ENCODE data around the gene CXCL13. TPM values are rescaled to one million over a fixed set of nuclear protein-coding genes. Genes with fewer than 3 reads are reported as not detected.
"Not testable (repeated sequence)": the region's sequence is repeated elsewhere in the genome, so short reads cannot be mapped to it uniquely, and the experiment has no call there.

The CXCL13 gene
- total RNA-seq, 1 experiment from 2014 or later: not detected

DNA sequence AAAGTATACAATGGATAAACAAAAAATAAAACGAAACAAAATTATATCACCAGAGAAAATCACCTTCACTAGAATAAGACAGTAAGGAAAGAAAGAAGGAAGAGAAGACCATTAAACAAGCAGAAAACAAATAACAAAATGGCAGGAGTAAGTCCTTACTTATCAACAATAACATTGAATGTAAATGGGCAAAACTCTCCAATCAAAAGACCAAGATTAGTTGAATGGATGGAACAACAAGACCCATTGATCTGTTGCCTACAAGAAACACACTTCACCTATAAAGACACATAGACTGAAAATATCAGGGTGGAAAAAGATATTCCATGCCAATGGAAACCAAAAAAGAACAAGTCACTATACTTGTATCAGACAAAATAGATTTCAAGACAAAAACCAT is 38.4 kb downstream of the CXCL13 start:
- H3K9me3 ChIP-seq (ENCODE audit: control insufficient read depth, insufficient read depth, low read depth, low read length); H3K36me3 ChIP-seq (ENCODE audit: control insufficient read depth, insufficient read depth, low read length); H3K4me1 ChIP-seq (ENCODE audit: control insufficient read depth, insufficient read depth, low read length); CTCF ChIA-PET; H3K27me3 ChIP-seq (ENCODE audit: control insufficient read depth, insufficient read depth, low read length); H3K4me3 ChIP-seq (ENCODE audit: low read depth in 2 of 2, low read length in 2 of 2); intact Hi-C loops (cut with micrococcal nuclease; ENCODE audit: unreplicated experiment); POLR2A ChIA-PET; ATAC-seq; BruUV-seq (replicated peaks); in situ Hi-C loops (cut with HindIII; ENCODE audit: low pct_unique_long_range_greater_than_20kb, low sequenced_read_pairs); H3K27ac ChIP-seq (ENCODE audit: low read length); DNase-seq (ENCODE audit: low read depth, low spot score): not testable (repeated sequence)

DNA sequence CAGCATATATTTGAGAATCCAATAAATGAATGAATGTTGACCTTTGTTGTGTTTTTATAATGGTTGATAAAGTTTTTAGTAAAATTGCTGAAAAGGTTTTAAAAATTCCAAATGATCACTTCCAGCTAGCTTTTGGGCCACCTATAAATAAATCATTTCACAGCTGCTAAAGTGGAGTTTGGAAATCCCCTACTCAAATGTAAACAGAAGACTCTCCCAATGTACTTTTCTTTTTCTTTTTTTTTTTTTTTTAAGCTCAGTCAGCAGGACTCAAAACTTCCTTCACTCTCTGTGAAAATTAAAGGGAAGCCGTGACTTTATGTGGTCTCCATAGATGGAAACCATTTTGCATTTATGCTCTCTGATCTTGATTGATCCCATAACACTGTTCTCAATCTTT is 45.2 kb downstream of the CXCL13 start:
- ChIA-PET POLR2A (no interaction called here), CTCF (interaction anchor here (0.6 kb wide), 1 partner anchor 410 kb away, joined by 3 read pairs; no protein-coding TSS in a partner anchor)
- DNase-seq (ENCODE audit: low read depth, low spot score) (no peak), ATAC-seq (no peak)
- H3K36me3 ChIP-seq (ENCODE audit: control insufficient read depth, insufficient read depth, low read length): no peaks in the 10 kb centered on the region
- intact Hi-C loops (cut with micrococcal nuclease; ENCODE audit: unreplicated experiment) (no loop called here), in situ Hi-C loops (cut with HindIII; ENCODE audit: low pct_unique_long_range_greater_than_20kb, low sequenced_read_pairs) (no loop called here)
- no TSS peak for BruUV-seq (replicated peaks)
- H3K9me3 ChIP-seq (ENCODE audit: control insufficient read depth, insufficient read depth, low read depth, low read length): no peaks in the 10 kb centered on the region
- no peak overlapping the region for H3K27ac ChIP-seq (ENCODE audit: low read length)
- no peaks in the 10 kb centered on the region for H3K4me1 ChIP-seq (ENCODE audit: control insufficient read depth, insufficient read depth, low read length)
- TF ChIP-seq POLR2AphosphoS5 (IDR thresholded peaks at IDR 0.05; ENCODE audit: low read depth, low read length) (no peak), TCF7L2 (IDR thresholded peaks at IDR 0.05; ENCODE audit: low read depth, low read length) (no peak), SIN3A (IDR thresholded peaks at IDR 0.05; ENCODE audit: borderline replicate concordance, insufficient read depth, low read depth, low read length) (no peak)
- TF ChIP-seq, protein P1, sequence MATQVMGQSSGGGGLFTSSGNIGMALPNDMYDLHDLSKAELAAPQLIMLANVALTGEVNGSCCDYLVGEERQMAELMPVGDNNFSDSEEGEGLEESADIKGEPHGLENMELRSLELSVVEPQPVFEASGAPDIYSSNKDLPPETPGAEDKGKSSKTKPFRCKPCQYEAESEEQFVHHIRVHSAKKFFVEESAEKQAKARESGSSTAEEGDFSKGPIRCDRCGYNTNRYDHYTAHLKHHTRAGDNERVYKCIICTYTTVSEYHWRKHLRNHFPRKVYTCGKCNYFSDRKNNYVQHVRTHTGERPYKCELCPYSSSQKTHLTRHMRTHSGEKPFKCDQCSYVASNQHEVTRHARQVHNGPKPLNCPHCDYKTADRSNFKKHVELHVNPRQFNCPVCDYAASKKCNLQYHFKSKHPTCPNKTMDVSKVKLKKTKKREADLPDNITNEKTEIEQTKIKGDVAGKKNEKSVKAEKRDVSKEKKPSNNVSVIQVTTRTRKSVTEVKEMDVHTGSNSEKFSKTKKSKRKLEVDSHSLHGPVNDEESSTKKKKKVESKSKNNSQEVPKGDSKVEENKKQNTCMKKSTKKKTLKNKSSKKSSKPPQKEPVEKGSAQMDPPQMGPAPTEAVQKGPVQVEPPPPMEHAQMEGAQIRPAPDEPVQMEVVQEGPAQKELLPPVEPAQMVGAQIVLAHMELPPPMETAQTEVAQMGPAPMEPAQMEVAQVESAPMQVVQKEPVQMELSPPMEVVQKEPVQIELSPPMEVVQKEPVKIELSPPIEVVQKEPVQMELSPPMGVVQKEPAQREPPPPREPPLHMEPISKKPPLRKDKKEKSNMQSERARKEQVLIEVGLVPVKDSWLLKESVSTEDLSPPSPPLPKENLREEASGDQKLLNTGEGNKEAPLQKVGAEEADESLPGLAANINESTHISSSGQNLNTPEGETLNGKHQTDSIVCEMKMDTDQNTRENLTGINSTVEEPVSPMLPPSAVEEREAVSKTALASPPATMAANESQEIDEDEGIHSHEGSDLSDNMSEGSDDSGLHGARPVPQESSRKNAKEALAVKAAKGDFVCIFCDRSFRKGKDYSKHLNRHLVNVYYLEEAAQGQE (IDR thresholded peaks at IDR 0.05; ENCODE audit: insufficient read depth in 1 of 2, low read depth in 2 of 2, low read length in 1 of 2): no peak
- TF ChIP-seq, protein P2, sequence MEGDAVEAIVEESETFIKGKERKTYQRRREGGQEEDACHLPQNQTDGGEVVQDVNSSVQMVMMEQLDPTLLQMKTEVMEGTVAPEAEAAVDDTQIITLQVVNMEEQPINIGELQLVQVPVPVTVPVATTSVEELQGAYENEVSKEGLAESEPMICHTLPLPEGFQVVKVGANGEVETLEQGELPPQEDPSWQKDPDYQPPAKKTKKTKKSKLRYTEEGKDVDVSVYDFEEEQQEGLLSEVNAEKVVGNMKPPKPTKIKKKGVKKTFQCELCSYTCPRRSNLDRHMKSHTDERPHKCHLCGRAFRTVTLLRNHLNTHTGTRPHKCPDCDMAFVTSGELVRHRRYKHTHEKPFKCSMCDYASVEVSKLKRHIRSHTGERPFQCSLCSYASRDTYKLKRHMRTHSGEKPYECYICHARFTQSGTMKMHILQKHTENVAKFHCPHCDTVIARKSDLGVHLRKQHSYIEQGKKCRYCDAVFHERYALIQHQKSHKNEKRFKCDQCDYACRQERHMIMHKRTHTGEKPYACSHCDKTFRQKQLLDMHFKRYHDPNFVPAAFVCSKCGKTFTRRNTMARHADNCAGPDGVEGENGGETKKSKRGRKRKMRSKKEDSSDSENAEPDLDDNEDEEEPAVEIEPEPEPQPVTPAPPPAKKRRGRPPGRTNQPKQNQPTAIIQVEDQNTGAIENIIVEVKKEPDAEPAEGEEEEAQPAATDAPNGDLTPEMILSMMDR (IDR thresholded peaks at IDR 0.05): no peak
- H3K27me3 ChIP-seq (ENCODE audit: control insufficient read depth, insufficient read depth, low read length): no peaks in the 10 kb centered on the region
- no peak overlapping the region for H3K4me3 ChIP-seq (ENCODE audit: low read depth in 2 of 2, low read length in 2 of 2)

DNA sequence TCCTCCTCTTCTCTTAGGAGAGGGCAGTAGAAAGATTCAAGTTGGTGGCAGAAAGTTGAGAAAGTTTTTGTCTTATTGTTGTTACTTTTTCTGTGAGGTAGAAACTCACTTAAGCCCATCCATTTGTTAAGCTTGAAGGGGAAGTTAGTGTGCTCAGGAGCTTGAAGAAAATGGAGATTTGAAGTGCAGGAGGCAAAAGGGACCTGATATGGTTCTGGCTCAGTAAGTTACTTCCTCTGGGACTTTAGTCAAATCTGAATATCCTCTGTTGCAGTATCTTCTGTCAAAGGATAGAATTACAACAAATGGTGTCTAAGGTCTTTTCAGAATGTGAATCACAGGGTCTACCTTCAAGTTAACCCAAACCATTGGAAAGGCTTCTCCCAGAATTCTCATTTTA is 46.2 kb downstream of the CXCL13 start:
- no peaks in the 10 kb centered on the region for H3K4me1 ChIP-seq (ENCODE audit: control insufficient read depth, insufficient read depth, low read length)
- BruUV-seq (replicated peaks): no TSS peak
- no peaks in the 10 kb centered on the region for H3K27me3 ChIP-seq (ENCODE audit: control insufficient read depth, insufficient read depth, low read length)
- CTCF ChIA-PET: no interaction called here
- H3K27ac ChIP-seq (ENCODE audit: low read length): no peak overlapping the region
- intact Hi-C loops (cut with micrococcal nuclease; ENCODE audit: unreplicated experiment) (no loop called here), in situ Hi-C loops (cut with HindIII; ENCODE audit: low pct_unique_long_range_greater_than_20kb, low sequenced_read_pairs) (no loop called here)
- DNase-seq (ENCODE audit: low read depth, low spot score): no peak
- ATAC-seq: no peak
- POLR2A ChIA-PET: no interaction called here
- TF ChIP-seq TCF7L2 (IDR thresholded peaks at IDR 0.05; ENCODE audit: low read depth, low read length): no peak
- TF ChIP-seq POLR2AphosphoS5 (IDR thresholded peaks at IDR 0.05; ENCODE audit: low read depth, low read length): no peak
- TF ChIP-seq, protein P1 (IDR thresholded peaks at IDR 0.05; ENCODE audit: insufficient read depth in 1 of 2, low read depth in 2 of 2, low read length in 1 of 2): no peak
- TF ChIP-seq, protein P2 (IDR thresholded peaks at IDR 0.05): no peak
- no peak for TF ChIP-seq SIN3A (IDR thresholded peaks at IDR 0.05; ENCODE audit: borderline replicate concordance, insufficient read depth, low read depth, low read length)
- H3K36me3 ChIP-seq (ENCODE audit: control insufficient read depth, insufficient read depth, low read length): no peaks in the 10 kb centered on the region
- no peak overlapping the region for H3K4me3 ChIP-seq (ENCODE audit: low read depth in 2 of 2, low read length in 2 of 2)
- H3K9me3 ChIP-seq (ENCODE audit: control insufficient read depth, insufficient read depth, low read depth, low read length): no peaks in the 10 kb centered on the region

Data from Panc1 (cell line).